Prostate gland (tissue), 2 donors: ENCODE results near the gene HAGH. TPM values are rescaled to one million over a fixed set of nuclear protein-coding genes. Genes with fewer than 3 reads are reported as not detected.

ENCODE experiments used
- DNase-seq: peaks from one replicate; pipeline ENCODE4 v3.0.0-alpha.2; 2019; ENCODE audit warnings: low spot score
- H3K27ac ChIP-seq, 2 donors: fragments of 200-600 bp; sonication (generic); 2 replicates each; pipeline ENCODE4 v1.5.1; 2017 to 2019
- H3K27me3 ChIP-seq: fragments of 200-600 bp; sonication (generic); replicated peaks from 2 replicates; pipeline ENCODE4 v1.5.1; 2019; ENCODE audit not compliant: insufficient read depth
- H3K36me3 ChIP-seq, 2 donors: fragments of 200-600 bp; sonication (generic); 1 replicate in 1 of 2; 2 replicates in 1 of 2; pipeline versions ENCODE4 v1.5.1 to v1.8.1; 2017 to 2019
- H3K4me1 ChIP-seq: fragments of 200-600 bp; sonication (generic); replicated peaks from 2 replicates; pipeline ENCODE4 v1.5.1; 2019
- H3K4me3 ChIP-seq, 2 donors: fragments of 200-600 bp; sonication (generic); 2 replicates each; pipeline ENCODE4 v1.5.1; 2017 to 2019
- H3K9me3 ChIP-seq: fragments of 200-600 bp; sonication (generic); 2 replicates; pipeline ENCODE4 v1.5.1; 2017
- POLR2A ChIP-seq: fragments of 450-650 bp; IDR thresholded peaks from one replicate; pipeline ENCODE4 v1.6.1; 2016; ENCODE audit warnings: antibody characterized with exemption, mild to moderate bottlenecking
- POLR2AphosphoS5 ChIP-seq: sonication (generic); formaldehyde crosslinking; IDR thresholded peaks from one replicate; pipeline ENCODE4 v1.6.1; 2017; ENCODE audit warnings: antibody characterized with exemption
- WGBS: methylation state at CpG from one replicate; pipeline ENCODE4 v1.1.5; 2018; 5-methylcytosine and 5-hydroxymethylcytosine counted together
- intact Hi-C: fragments of 100-400 bp; cut with DNase I; formaldehyde crosslinking; loops from one replicate; pipeline ENCODE4 v1.14.2; 2022
- total RNA-seq, 2 donors: library from RNA; depleted of rRNA; stranded (reverse); fragments of >200 nt; gene quantifications; one replicate each; pipeline ENCODE4 v1.1.0, GENCODE V29; 2016
- TF ChIP-seq, protein P1 (sequence below), 4 experiments: fragments of 200-600 bp in 2 of 4; fragments of 450-650 bp in 2 of 4; sonication (generic) in 2 of 4; IDR thresholded peaks; 1 replicate in 3 of 4; 2 replicates in 1 of 4; pipeline ENCODE4 v1.5.1; 2016 to 2019; ENCODE audit warnings: antibody characterized with exemption in 4 of 4, mild to moderate bottlenecking in 2 of 4, moderate library complexity in 2 of 4

Gene HAGH
- total RNA-seq, 2 donors from 2014 or later: 98.6 to 145 TPM

DNA sequence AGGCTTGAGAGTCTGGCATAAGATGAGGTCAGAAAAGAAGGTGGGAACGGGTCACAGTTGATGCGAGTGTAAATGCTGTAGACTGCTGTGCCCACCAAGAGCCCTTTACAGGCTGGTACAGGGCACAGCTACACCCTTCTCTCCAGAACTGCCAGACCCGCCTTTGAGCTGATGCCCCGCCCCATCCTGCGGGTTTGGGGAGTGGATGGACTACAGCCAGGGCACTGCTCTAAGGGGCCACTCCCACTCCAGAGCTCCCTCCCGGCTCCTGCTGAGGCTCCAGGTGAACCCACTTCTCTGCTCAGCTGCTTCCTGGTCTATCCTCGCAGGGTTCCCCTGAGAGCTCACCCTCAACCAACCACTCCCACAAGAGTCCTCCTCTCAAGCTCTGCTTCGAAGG is 33.0 kb upstream of the HAGH start:
- intact Hi-C loops: loop anchor here (5.0 kb wide), 1 partner anchor 68 kb away; no protein-coding TSS in a partner anchor
- H3K27me3 ChIP-seq: no peaks in the 10 kb centered on the region
- H3K4me3 ChIP-seq: no peak overlapping the region
- 25% methylated on average over 7 of the region's 8 CpGs for WGBS
- H3K36me3 ChIP-seq: no peaks in the 10 kb centered on the region
- H3K4me1 ChIP-seq: no peaks in the 10 kb centered on the region
- H3K27ac ChIP-seq: no peak overlapping the region
- TF ChIP-seq, protein P1, sequence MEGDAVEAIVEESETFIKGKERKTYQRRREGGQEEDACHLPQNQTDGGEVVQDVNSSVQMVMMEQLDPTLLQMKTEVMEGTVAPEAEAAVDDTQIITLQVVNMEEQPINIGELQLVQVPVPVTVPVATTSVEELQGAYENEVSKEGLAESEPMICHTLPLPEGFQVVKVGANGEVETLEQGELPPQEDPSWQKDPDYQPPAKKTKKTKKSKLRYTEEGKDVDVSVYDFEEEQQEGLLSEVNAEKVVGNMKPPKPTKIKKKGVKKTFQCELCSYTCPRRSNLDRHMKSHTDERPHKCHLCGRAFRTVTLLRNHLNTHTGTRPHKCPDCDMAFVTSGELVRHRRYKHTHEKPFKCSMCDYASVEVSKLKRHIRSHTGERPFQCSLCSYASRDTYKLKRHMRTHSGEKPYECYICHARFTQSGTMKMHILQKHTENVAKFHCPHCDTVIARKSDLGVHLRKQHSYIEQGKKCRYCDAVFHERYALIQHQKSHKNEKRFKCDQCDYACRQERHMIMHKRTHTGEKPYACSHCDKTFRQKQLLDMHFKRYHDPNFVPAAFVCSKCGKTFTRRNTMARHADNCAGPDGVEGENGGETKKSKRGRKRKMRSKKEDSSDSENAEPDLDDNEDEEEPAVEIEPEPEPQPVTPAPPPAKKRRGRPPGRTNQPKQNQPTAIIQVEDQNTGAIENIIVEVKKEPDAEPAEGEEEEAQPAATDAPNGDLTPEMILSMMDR (IDR thresholded peaks at IDR 0.05): no peak
- no peak for TF ChIP-seq POLR2AphosphoS5
- TF ChIP-seq POLR2A: no peak
- DNase-seq: no peak
- H3K9me3 ChIP-seq: no peaks in the 10 kb centered on the region

DNA sequence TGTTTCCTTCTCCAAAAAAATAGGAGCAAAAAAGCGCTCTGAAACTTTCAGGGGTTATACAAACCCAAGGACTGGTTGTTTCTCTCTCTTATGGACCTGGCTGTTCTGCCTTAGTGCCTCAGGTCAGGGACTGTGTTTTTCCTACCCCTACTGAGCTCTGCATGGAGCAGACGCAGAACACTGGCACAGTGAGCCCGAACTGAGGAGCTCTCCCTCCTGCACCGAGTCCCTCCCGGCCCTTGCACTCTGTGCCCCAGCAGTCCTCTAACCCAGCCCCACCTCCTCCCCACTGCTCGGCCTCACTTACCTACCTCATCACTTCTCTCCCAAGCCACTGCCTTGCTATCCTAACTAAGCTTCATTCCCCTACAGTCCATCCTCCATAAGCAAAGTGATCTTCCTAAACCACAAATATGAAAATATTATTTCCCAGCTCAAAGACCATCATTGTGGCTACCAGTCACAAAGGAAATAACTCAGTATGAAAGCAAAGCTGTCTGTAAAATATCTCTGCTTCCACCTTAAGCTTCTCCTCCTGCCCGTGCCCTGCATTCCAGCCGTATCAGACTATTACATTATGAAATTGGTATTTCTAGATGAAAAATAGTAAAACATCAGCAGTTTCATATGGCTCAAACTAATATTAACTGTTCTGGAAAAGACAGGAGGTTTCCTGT is 31.7 kb upstream of the HAGH start:
- H3K36me3 ChIP-seq: no peaks in the 10 kb centered on the region
- TF ChIP-seq POLR2AphosphoS5 (no peak), POLR2A (no peak)
- TF ChIP-seq, protein P1 (IDR thresholded peaks at IDR 0.05): no peak
- H3K4me1 ChIP-seq: no peaks in the 10 kb centered on the region
- 13% methylated on average over 8 of the region's 8 CpGs for WGBS
- no peaks in the 10 kb centered on the region for H3K27me3 ChIP-seq
- H3K4me3 ChIP-seq: no peak overlapping the region
- no peaks in the 10 kb centered on the region for H3K9me3 ChIP-seq
- intact Hi-C loops: no loop called here
- H3K27ac ChIP-seq: no peak overlapping the region
- DNase-seq: no peak

DNA sequence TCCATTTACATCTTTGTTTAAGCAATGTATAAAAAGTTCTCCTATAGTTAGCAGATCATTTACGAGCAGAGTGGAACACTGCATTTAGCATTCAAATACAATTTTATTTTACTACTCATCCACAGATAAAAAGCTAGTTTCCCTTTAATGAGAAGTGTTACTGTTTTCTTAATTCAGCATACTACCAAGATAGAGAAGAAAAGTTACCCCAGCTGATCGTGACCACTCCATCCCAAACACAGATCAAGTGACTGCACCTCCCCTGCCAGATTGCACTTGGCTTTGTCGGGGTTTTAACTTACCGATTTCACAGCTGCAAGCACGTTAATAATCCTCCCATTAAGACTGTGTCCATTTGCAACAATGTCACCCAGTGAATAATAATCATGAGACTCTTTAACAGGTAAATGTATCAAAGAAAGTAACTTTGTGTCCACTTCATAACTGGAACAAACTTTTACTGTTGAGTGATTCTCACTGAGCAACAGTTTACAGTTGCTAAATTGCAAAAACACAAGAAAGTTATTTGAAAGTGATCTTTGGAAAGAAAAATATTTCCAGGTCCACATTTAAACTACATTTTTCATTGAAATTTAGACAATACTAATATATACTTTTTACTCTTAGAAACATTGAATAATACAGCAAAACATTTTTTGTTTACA is 30.9 kb upstream of the HAGH start:
- TF ChIP-seq, protein P1 (IDR thresholded peaks at IDR 0.05): no peak
- TF ChIP-seq POLR2A: no peak
- TF ChIP-seq POLR2AphosphoS5: no peak
- no peaks in the 10 kb centered on the region for H3K4me1 ChIP-seq
- no peaks in the 10 kb centered on the region for H3K36me3 ChIP-seq
- 27% methylated on average over 5 of the region's 5 CpGs for WGBS
- no peaks in the 10 kb centered on the region for H3K9me3 ChIP-seq
- H3K27me3 ChIP-seq: no peaks in the 10 kb centered on the region
- no peak overlapping the region for H3K27ac ChIP-seq
- no peak for DNase-seq
- no peak overlapping the region for H3K4me3 ChIP-seq
- intact Hi-C loops: no loop called here

DNA sequence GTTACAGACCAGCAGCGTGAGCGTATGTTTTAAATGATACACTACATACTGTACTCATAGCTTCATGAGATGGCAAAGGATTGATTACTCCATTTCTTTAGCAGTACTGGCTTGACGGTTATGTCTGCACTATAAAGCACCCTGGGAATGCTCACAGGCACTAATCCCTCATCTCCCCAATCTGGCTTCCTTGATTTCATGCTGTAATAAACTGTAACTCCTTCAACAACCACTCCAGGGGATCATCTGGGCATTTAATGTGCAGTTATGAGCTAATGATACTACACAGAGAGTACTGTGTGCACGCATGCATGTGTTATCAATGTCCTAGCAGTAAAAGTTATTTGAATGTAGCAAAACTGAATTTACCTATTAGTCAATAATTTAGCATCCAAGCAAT is 25.2 kb upstream of the HAGH start:
- Histone ChIP-seq H3K4me3 (no peak overlapping the region), H3K9me3 (no peaks in the 10 kb centered on the region), H3K27ac (no peak overlapping the region), H3K4me1 (no peaks in the 10 kb centered on the region), H3K27me3 (no peaks in the 10 kb centered on the region), H3K36me3 (no peaks in the 10 kb centered on the region)
- WGBS: 63% methylated on average over 4 of the region's 4 CpGs
- intact Hi-C loops: no loop called here
- no peak for DNase-seq
- TF ChIP-seq, protein P1 (IDR thresholded peaks at IDR 0.05): no peak
- TF ChIP-seq POLR2AphosphoS5 (no peak), POLR2A (no peak)

DNA sequence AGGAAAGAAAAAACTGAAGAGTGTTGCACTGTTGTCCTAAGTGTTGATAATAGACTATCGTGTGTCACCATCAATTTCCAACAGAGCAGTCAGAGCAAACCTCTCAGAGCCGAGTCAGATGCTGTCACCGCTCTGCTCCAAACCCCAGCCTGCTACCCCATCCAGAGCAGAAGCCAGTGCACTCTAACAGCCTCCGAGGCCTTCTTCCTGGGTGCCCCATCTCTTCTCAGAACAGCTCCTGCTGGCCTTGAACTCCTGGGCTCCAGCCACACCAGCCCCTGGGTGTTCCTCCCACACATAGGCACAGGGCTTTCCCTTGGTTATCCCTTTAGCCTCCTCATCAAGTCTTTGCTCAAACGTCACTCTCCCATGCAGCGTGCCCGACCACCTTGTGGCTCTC is 24.4 kb upstream of the HAGH start:
- 64% methylated on average over 7 of the region's 7 CpGs for WGBS
- Histone ChIP-seq H3K27me3 (no peaks in the 10 kb centered on the region), H3K9me3 (no peaks in the 10 kb centered on the region), H3K4me1 (no peaks in the 10 kb centered on the region), H3K36me3 (no peaks in the 10 kb centered on the region), H3K4me3 (no peak overlapping the region), H3K27ac (no peak overlapping the region)
- intact Hi-C loops: no loop called here
- DNase-seq: no peak
- TF ChIP-seq POLR2AphosphoS5 (no peak), POLR2A (no peak)
- TF ChIP-seq, protein P1 (IDR thresholded peaks at IDR 0.05): no peak
